Measurements from ENCODE around the gene SYNPO2. TPM values are rescaled to one million over a fixed set of nuclear protein-coding genes. Genes with fewer than 3 reads are reported as not detected.

Gene SYNPO2
- total RNA-seq, 3 donors from 2014 or later (not counting 1 experiment from before 2014, with no cell fraction given): 0.18 to 0.85 (median 0.56) TPM

GRCh38 chr4:119087656-119088055, 199.0 kb downstream of the SYNPO2 start:
- DNase-seq (no peak), ATAC-seq (no peak)
- H3K4me3 Mint-ChIP-seq: no peak overlapping the region
- H3K27me3 ChIP-seq (ENCODE audit: control insufficient read depth, insufficient read depth, low read length): no peaks in the 10 kb centered on the region
- peaks cover 0 to 2% of the 10 kb centered on the region in 2 donors for H3K9me3 Mint-ChIP-seq
- H3K4me3 ChIP-seq (ENCODE audit: low read length): no peak overlapping the region
- intact Hi-C loops (cut with micrococcal nuclease): no loop called here
- H3K27ac Mint-ChIP-seq: no peak overlapping the region
- no peaks in the 10 kb centered on the region for H3K36me3 ChIP-seq (ENCODE audit: control insufficient read depth, insufficient read depth, low read length)
- peaks cover 3 to 8% of the 10 kb centered on the region in 2 donors for H3K27me3 Mint-ChIP-seq (ENCODE audit: low read depth in 2 of 2)
- H3K36me3 Mint-ChIP-seq: no peaks in the 10 kb centered on the region
- H3K27ac ChIP-seq (ENCODE audit: low read length): no peak overlapping the region
- no peaks in the 10 kb centered on the region for H3K4me1 Mint-ChIP-seq
- H3K9me3 ChIP-seq (ENCODE audit: control insufficient read depth, insufficient read depth, low read length): no peaks in the 10 kb centered on the region
- WGBS (ENCODE audit: insufficient coverage): 80% methylated on average over 5 of the region's 5 CpGs
- H3K4me1 ChIP-seq (ENCODE audit: control insufficient read depth, insufficient read depth, low read length): no peaks in the 10 kb centered on the region
- TF ChIP-seq CTCF (IDR thresholded peaks at IDR 0.05): no peak

- H3K9me3 ChIP-seq (ENCODE audit: control insufficient read depth, insufficient read depth, low read length): no peaks in the 10 kb centered on the region
- no peaks in the 10 kb centered on the region for H3K36me3 Mint-ChIP-seq
- no peak overlapping the region for H3K4me3 Mint-ChIP-seq
- H3K27ac Mint-ChIP-seq: no peak overlapping the region
- DNase-seq (no peak), ATAC-seq (no peak)
- no peak for TF ChIP-seq CTCF (IDR thresholded peaks at IDR 0.05)
- no peaks in the 10 kb centered on the region for H3K4me1 Mint-ChIP-seq
- H3K27me3 ChIP-seq (ENCODE audit: control insufficient read depth, insufficient read depth, low read length): no peaks in the 10 kb centered on the region
- no peaks in the 10 kb centered on the region for H3K4me1 ChIP-seq (ENCODE audit: control insufficient read depth, insufficient read depth, low read length)
- no peak overlapping the region for H3K27ac ChIP-seq (ENCODE audit: low read length)
- WGBS (ENCODE audit: insufficient coverage): 75% methylated on average over 4 of the region's 5 CpGs
- no peaks in the 10 kb centered on the region for H3K36me3 ChIP-seq (ENCODE audit: control insufficient read depth, insufficient read depth, low read length)
- H3K9me3 Mint-ChIP-seq: peaks cover 0 to 2% of the 10 kb centered on the region in 2 donors
- intact Hi-C loops (cut with micrococcal nuclease): no loop called here
- H3K27me3 Mint-ChIP-seq (ENCODE audit: low read depth in 2 of 2): peaks cover 3 to 8% of the 10 kb centered on the region in 2 donors
- no peak overlapping the region for H3K4me3 ChIP-seq (ENCODE audit: low read length)
Measured at GRCh38 chr4:119093042-119093827, 204.6 kb downstream of the SYNPO2 start.

GRCh38 chr4:119097282-119097900, 208.7 kb downstream of the SYNPO2 start:
- DNase-seq: no peak
- no peaks in the 10 kb centered on the region for H3K9me3 Mint-ChIP-seq
- no peaks in the 10 kb centered on the region for H3K4me1 ChIP-seq (ENCODE audit: control insufficient read depth, insufficient read depth, low read length)
- H3K36me3 Mint-ChIP-seq: no peaks in the 10 kb centered on the region
- no peak overlapping the region for H3K27ac Mint-ChIP-seq
- intact Hi-C loops (cut with micrococcal nuclease): no loop called here
- H3K36me3 ChIP-seq (ENCODE audit: control insufficient read depth, insufficient read depth, low read length): no peaks in the 10 kb centered on the region
- H3K27ac ChIP-seq (ENCODE audit: low read length): no peak overlapping the region
- H3K9me3 ChIP-seq (ENCODE audit: control insufficient read depth, insufficient read depth, low read length): no peaks in the 10 kb centered on the region
- no peak for ATAC-seq
- no peak overlapping the region for H3K4me3 Mint-ChIP-seq
- peaks cover 3 to 11% of the 10 kb centered on the region in 2 donors for H3K27me3 Mint-ChIP-seq (ENCODE audit: low read depth in 2 of 2)
- no peak for TF ChIP-seq CTCF (IDR thresholded peaks at IDR 0.05)
- no peaks in the 10 kb centered on the region for H3K27me3 ChIP-seq (ENCODE audit: control insufficient read depth, insufficient read depth, low read length)
- 100% methylated on average over 1 of the region's 2 CpGs for WGBS (ENCODE audit: insufficient coverage)
- H3K4me1 Mint-ChIP-seq: no peaks in the 10 kb centered on the region
- no peak overlapping the region for H3K4me3 ChIP-seq (ENCODE audit: low read length)

All from natural killer cell (primary cell).